NCI-H1694 treated with DMSO at 0.1 percent for 48 hours (cell line): ENCODE measurements around the gene SLC6A5.

Source experiments
- DNase-seq: peaks from one replicate; lab custom pipeline; 2025; lab: John Stamatoyannopoulos, UW

Gene SLC6A5

GRCh38 chr11:20620988-20621387 is 21.6 kb downstream of the SLC6A5 start:
- no peak for DNase-seq

GRCh38 chr11:20621679-20622078 is 22.3 kb downstream of the SLC6A5 start:
- DNase-seq: no peak

DNA sequence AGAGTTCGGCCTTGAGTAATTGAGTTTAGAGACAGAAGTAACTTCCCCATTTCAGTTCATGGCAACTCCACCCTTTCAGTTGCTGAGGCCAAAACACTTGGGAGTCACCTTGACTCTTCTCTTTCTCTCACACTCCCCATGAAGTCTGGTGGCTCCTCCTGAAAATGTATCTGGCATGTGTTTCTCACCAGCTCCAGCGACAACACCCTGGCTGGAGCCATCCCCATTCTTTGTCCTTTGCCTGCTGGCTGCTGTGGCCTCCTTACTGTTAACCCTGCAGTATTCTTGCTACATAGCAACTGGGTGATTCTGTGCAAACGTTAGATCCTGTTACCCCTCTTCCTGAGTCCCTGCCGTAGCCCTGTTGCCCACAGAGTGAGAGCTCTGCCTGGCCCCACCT is 23.8 kb downstream of the SLC6A5 start:
- DNase-seq: no peak

GRCh38 chr11:20626279-20626678 is 26.9 kb downstream of the SLC6A5 start:
- no peak for DNase-seq

GRCh38 chr11:20627026-20627425 is 27.6 kb downstream of the SLC6A5 start:
- DNase-seq: no peak

- no peak for DNase-seq
Observed at GRCh38 chr11:20627701-20628100, 28.3 kb downstream of the SLC6A5 start.

DNA sequence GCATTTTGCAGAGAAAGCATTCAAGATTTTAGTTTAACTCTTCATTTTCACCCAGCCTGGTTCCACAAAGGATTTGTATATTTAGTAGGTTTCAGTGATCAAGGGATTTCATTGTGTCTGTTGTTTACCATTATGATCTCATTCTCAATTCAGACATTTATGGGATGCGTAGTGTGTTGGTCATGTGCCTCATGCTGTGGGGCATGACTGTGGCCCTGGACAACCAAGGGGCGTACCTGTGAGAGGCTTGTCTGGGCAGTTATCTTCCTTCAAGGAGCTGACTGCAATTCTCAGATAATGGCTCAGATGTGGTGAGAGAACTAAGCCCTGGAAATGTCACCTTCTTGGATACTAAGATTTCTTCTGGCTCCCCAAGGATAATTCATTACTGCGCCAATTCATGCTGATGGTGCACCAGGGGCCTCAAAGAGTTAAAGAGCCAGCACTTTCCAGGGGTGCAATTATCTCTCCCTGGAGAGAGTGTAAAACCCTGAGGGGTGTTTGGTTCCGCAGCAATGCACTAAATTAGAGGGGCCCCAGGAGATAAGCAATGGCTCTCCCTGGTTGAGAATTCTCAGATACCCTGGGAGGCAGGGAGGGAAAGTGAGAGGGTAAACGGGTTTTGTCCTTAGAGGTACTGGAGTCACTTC is 32.2 kb downstream of the SLC6A5 start:
- DNase-seq: no peak

- DNase-seq: no peak
Observed at GRCh38 chr11:20632169-20632532, 32.7 kb downstream of the SLC6A5 start.

GRCh38 chr11:20634044-20634443 is 34.6 kb downstream of the SLC6A5 start:
- DNase-seq: no peak

- DNase-seq: no peak
Observed at GRCh38 chr11:20634781-20635180, 35.4 kb downstream of the SLC6A5 start.

GRCh38 chr11:20638074-20638473 is 38.7 kb downstream of the SLC6A5 start:
- no peak for DNase-seq

- no peak for DNase-seq
Observed at GRCh38 chr11:20639688-20640087, 40.3 kb downstream of the SLC6A5 start.

- DNase-seq: no peak
Observed at GRCh38 chr11:20640401-20640800, 41.0 kb downstream of the SLC6A5 start.

GRCh38 chr11:20644360-20644759 is 45.0 kb downstream of the SLC6A5 start:
- DNase-seq: no peak

GRCh38 chr11:20647976-20648565 is 48.7 kb downstream of the SLC6A5 start:
- DNase-seq: peak; percentile 25

DNA sequence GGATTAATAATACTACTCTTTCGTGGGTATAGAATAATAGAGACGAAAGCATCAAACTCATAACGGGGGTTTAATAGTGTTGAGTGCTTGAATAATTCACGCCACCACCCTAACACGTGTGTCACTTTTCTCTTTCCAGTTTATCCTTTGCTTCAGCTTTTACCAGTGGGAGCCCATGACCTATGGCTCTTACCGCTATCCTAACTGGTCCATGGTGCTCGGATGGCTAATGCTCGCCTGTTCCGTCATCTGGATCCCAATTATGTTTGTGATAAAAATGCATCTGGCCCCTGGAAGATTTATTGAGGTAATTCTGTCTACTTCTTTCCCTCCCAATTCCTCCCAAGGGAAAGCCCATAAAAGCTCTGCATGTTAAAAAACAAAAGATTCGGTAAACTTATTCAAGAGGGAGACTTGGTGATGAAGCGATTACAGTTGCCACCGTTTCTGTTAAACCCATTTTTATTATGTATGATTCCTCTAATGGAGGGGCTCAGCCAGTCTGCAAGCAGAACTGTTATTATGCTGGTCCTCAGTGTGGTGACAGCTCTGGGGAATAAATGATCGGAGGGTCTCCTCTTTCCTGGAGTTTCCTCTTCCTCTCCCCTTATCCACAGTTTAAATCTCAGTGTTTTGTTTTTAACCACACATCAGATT is 52.9 kb downstream of the SLC6A5 start:
- DNase-seq: no peak

DNA sequence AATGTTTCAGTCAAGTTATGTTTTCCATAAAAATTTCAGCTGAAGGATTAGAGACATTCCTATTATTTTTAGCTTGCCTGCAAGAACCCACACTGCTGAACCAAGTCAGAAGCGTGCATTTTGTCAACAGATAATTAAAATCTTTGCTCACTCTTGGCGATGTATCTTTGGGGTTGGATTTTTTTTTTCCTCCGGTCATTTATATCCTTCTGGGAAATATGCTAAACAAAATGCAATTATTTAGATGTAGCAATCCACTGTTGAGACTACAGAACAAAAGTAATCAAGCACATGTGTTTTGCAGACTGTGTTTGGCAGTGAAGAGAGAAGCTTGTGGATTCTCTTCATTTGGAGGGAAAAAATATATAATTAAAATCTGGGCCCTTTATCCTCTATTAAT is 54.6 kb downstream of the SLC6A5 start:
- DNase-seq: no peak

DNA sequence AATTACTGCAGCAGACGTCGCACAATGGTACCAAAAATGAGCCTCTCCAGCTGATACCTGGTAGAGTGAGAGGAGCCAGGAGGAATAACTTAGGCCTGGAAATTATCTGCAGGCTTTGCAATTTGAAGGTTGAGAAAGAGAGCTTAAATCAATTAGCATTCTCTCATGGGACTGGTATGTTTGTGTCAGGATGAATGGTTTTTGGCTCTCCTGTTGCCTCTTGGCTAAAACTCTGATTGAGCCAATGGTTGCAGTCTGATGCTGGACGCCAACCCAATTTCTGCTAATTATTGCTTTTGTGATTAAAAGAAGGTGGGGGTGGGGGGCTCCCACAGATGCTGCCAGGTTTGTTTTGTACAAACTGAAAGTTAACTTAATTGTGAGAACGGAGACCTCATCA is 57.5 kb downstream of the SLC6A5 start:
- no peak for DNase-seq

DNA sequence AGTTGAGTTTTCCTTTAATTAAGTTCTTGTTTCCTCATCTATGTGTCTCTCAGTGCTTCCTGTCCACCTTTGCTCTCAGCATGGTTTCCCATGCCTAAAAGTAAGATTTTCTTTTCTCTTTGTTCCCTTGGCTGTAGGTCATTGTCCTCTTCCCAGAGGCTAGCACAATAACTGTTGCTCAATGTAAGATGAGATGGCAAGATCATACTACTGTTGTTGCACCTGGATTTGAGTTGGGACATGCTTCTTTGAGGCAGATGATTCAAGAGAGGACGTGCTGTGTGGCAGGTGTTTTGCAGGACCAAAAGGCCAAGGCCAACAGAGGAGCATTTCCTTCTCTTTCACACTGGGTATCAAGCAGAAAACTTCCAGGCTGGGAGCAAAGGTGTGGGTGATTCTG is 58.7 kb downstream of the SLC6A5 start:
- no peak for DNase-seq

DNA sequence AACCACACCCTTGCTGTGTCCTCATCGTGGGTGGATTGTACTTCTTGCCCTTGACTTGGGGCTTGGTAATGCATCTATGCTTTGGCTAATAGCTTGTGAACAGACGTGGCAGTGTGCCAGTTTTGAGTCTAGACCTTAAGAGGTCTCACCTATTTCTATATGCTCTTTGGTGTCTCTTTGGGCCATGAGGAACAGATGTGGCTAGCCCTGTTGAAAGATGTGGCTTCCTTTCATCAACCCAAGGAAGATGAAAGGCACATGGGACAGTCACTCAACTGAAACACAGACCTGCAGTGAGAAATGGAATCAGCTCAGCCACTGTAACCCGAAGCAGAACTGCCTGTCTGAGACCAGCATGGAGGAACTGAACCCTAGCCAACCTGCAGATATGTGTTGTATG is 62.0 kb downstream of the SLC6A5 start:
- no peak for DNase-seq

GRCh38 chr11:20661850-20662249 is 62.4 kb downstream of the SLC6A5 start:
- DNase-seq: no peak

DNA sequence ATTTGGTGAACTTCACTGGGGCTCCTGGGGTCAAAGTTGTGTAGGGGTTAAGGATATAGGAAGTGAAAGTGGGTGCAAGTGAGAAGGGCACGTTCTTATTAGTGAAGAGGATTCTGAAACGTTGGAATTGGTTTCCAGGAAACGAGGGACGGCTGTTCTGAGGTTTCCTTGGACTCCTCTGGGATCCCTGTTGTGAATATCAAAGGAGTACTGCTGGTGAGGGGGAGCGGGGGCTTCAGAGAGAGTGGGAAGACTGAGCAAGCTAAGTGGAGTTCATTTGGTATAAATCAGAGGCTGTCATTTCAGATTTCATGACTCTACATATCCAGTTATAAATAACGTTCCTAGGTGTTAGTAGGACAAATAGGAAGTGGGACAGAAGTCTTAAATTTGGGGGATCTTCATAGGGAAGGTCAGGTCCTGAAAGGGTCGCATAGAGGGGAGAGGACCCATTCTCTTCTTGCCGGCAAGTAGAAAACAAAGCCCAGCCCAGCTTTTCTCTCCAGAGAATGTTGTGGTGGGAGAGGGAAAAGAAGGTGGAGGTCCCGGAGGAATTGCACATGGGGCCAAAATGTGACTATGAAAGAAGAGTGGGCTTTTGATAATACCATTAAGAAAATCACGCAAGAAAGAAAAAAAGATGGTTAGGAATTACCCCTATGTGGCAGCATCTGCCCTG is 68.9 kb downstream of the SLC6A5 start:
- no peak for DNase-seq
